IPS-18a (cell line): ENCODE results near the gene ZFP1.
"Not testable (repeated sequence)": the region's sequence is repeated elsewhere in the genome, so short reads cannot be mapped to it uniquely, and the experiment has no call there.

Experiments used
- H3K27ac ChIP-seq: one replicate; pipeline ENCODE4 v1.5.1; 2013; ENCODE audit warnings: low read length
- H3K27me3 ChIP-seq: one replicate; pipeline ENCODE4 v1.6.1; 2013; ENCODE audit warnings: mild to moderate bottlenecking, low read length; ENCODE audit not compliant: control insufficient read depth, insufficient read depth
- H3K36me3 ChIP-seq: one replicate; pipeline ENCODE4 v1.6.1; 2013; ENCODE audit warnings: low read depth, low read length; ENCODE audit not compliant: control insufficient read depth
- H3K4me1 ChIP-seq: one replicate; pipeline ENCODE4 v1.6.1; 2013; ENCODE audit warnings: low read depth, low read length; ENCODE audit not compliant: control insufficient read depth
- H3K4me3 ChIP-seq: one replicate; pipeline ENCODE4 v1.5.1; 2013; ENCODE audit warnings: low read length
- H3K9ac ChIP-seq: one replicate; pipeline ENCODE4 v1.6.1; 2013; ENCODE audit warnings: mild to moderate bottlenecking, low read length, moderate library complexity
- H3K9me3 ChIP-seq: one replicate; pipeline ENCODE4 v1.6.1; 2013; ENCODE audit warnings: low read depth, low read length; ENCODE audit not compliant: control insufficient read depth

ZFP1 gene

GRCh38 chr16:75208242-75208825, 60.0 kb downstream of the ZFP1 start:
- no peak overlapping the region for H3K4me3 ChIP-seq
- H3K9ac ChIP-seq, result no peak overlapping the region
- no peaks in the 10 kb centered on the region for H3K4me1 ChIP-seq
- H3K36me3 ChIP-seq, result no peaks in the 10 kb centered on the region
- no peaks in the 10 kb centered on the region for H3K9me3 ChIP-seq
- no peak overlapping the region for H3K27ac ChIP-seq
- no peaks in the 10 kb centered on the region for H3K27me3 ChIP-seq

GRCh38 chr16:75208861-75209505, 60.7 kb downstream of the ZFP1 start:
- Histone ChIP-seq H3K9ac (no peak overlapping the region), H3K36me3 (no peaks in the 10 kb centered on the region), H3K9me3 (no peaks in the 10 kb centered on the region), H3K4me1 (no peaks in the 10 kb centered on the region), H3K4me3 (no peak overlapping the region), H3K27ac (no peak overlapping the region), H3K27me3 (no peaks in the 10 kb centered on the region)

GRCh38 chr16:75209514-75209913, 61.2 kb downstream of the ZFP1 start:
- H3K9ac ChIP-seq, H3K4me3 ChIP-seq, H3K27me3 ChIP-seq, H3K27ac ChIP-seq, H3K4me1 ChIP-seq, H3K36me3 ChIP-seq, H3K9me3 ChIP-seq: not testable (repeated sequence)

- no peaks in the 10 kb centered on the region for H3K27me3 ChIP-seq
- H3K9ac ChIP-seq, result no peak overlapping the region
- H3K9me3 ChIP-seq, result no peaks in the 10 kb centered on the region
- no peaks in the 10 kb centered on the region for H3K36me3 ChIP-seq
- H3K27ac ChIP-seq, result no peak overlapping the region
- H3K4me3 ChIP-seq, result no peak overlapping the region
- no peaks in the 10 kb centered on the region for H3K4me1 ChIP-seq
Measured at GRCh38 chr16:75209944-75210343, 61.6 kb downstream of the ZFP1 start.

- not testable (repeated sequence) for H3K9ac ChIP-seq, H3K27me3 ChIP-seq, H3K36me3 ChIP-seq, H3K27ac ChIP-seq, H3K4me3 ChIP-seq, H3K4me1 ChIP-seq, H3K9me3 ChIP-seq
Measured at GRCh38 chr16:75211286-75211685, 63.0 kb downstream of the ZFP1 start.

GRCh38 chr16:75216127-75216526, 67.8 kb downstream of the ZFP1 start:
- Histone ChIP-seq H3K4me3 (no peak overlapping the region), H3K4me1 (no peaks in the 10 kb centered on the region), H3K27ac (no peak overlapping the region)

GRCh38 chr16:75216576-75216975, 68.3 kb downstream of the ZFP1 start:
- Histone ChIP-seq H3K4me3 (no peak overlapping the region), H3K4me1 (no peaks in the 10 kb centered on the region), H3K9ac (no peak overlapping the region), H3K36me3 (no peaks in the 10 kb centered on the region), H3K27me3 (no peaks in the 10 kb centered on the region), H3K9me3 (no peaks in the 10 kb centered on the region), H3K27ac (no peak overlapping the region)

More at GRCh38 chr16:75216127-75216526, 67.8 kb downstream of the ZFP1 start:
- Histone ChIP-seq H3K9ac (no peak overlapping the region), H3K36me3 (no peaks in the 10 kb centered on the region), H3K9me3 (no peaks in the 10 kb centered on the region), H3K27me3 (no peaks in the 10 kb centered on the region)

GRCh38 chr16:75217389-75217851, 69.1 kb downstream of the ZFP1 start:
- H3K4me3 ChIP-seq, result no peak overlapping the region
- no peaks in the 10 kb centered on the region for H3K9me3 ChIP-seq
- no peaks in the 10 kb centered on the region for H3K36me3 ChIP-seq
- no peak overlapping the region for H3K9ac ChIP-seq
- no peaks in the 10 kb centered on the region for H3K4me1 ChIP-seq
- H3K27ac ChIP-seq, result no peak overlapping the region
- H3K27me3 ChIP-seq, result no peaks in the 10 kb centered on the region

- no peaks in the 10 kb centered on the region for H3K36me3 ChIP-seq
Measured at GRCh38 chr16:75218256-75219076, 70.1 kb downstream of the ZFP1 start, which contains the start of gene CTRB1. Gene CTRB1 (plus strand): TSS chr16:75218988. CDS start chr16:75219008, 20 bp downstream.

GRCh38 chr16:75219088-75219487, 70.8 kb downstream of the ZFP1 start:
- Histone ChIP-seq H3K27ac (no peak overlapping the region), H3K4me1 (no peaks in the 10 kb centered on the region), H3K36me3 (no peaks in the 10 kb centered on the region), H3K4me3 (no peak overlapping the region), H3K9ac (no peak overlapping the region), H3K27me3 (no peaks in the 10 kb centered on the region), H3K9me3 (no peaks in the 10 kb centered on the region)

More at GRCh38 chr16:75218256-75219076, 70.1 kb downstream of the ZFP1 start, which contains the start of gene CTRB1:
- H3K9ac ChIP-seq, result no peak within 1 kb of the TSS
- H3K27ac ChIP-seq, result no peak within 1 kb of the TSS
- H3K4me3 ChIP-seq, result no peak within 1 kb of the TSS
- H3K4me1 ChIP-seq, result no peaks in the 10 kb centered on the region
- no peaks in the 10 kb centered on the region for H3K9me3 ChIP-seq
- no peaks in the 10 kb centered on the region for H3K27me3 ChIP-seq

GRCh38 chr16:75219838-75220237, 71.5 kb downstream of the ZFP1 start:
- Histone ChIP-seq H3K27me3 (no peaks in the 10 kb centered on the region), H3K4me3 (no peak overlapping the region), H3K4me1 (no peaks in the 10 kb centered on the region), H3K9me3 (no peaks in the 10 kb centered on the region), H3K27ac (no peak overlapping the region), H3K36me3 (no peaks in the 10 kb centered on the region), H3K9ac (no peak overlapping the region)
